GM18868 (cell line): ENCODE results near the gene TMC6.
"Not testable (repeated sequence)": the region's sequence is repeated elsewhere in the genome, so short reads cannot be mapped to it uniquely, and the experiment has no call there.

Experiments
- ATAC-seq: cut with Tn5 transposase; IDR thresholded peaks from one replicate; pipeline ENCODE4 v1.9.1; 2021; ENCODE audit warnings: mild to moderate bottlenecking, moderate library complexity; ENCODE audit not compliant: unreplicated experiment

TMC6 gene

GRCh38 chr17:78125138-78125913, 3.2 kb downstream of the TMC6 start:
- ATAC-seq: no peak

- ATAC-seq: no peak
Observed at GRCh38 chr17:78124836-78125137, 3.8 kb downstream of the TMC6 start.

GRCh38 chr17:78124081-78124835, 4.3 kb downstream of the TMC6 start:
- ATAC-seq: no peak

GRCh38 chr17:78123258-78123929, 5.2 kb downstream of the TMC6 start:
- ATAC-seq: no peak

- ATAC-seq: no peak
Observed at GRCh38 chr17:78122931-78123249, 5.7 kb downstream of the TMC6 start.

GRCh38 chr17:78122216-78122930, 6.2 kb downstream of the TMC6 start:
- ATAC-seq: no peak

- ATAC-seq: no peak
Observed at GRCh38 chr17:78121801-78122215, 6.7 kb downstream of the TMC6 start.

- no peak for ATAC-seq
Observed at GRCh38 chr17:78120971-78121800, 7.4 kb downstream of the TMC6 start.

GRCh38 chr17:78120537-78120936, 8.0 kb downstream of the TMC6 start:
- no peak for ATAC-seq

GRCh38 chr17:78118801-78119241, 9.7 kb downstream of the TMC6 start:
- no peak for ATAC-seq

- ATAC-seq: no peak
Observed at GRCh38 chr17:78117027-78117981, 11.3 kb downstream of the TMC6 start.

GRCh38 chr17:78116411-78116810, 12.1 kb downstream of the TMC6 start:
- ATAC-seq: no peak

- ATAC-seq: not testable (repeated sequence)
Observed at GRCh38 chr17:78115803-78116202, 12.8 kb downstream of the TMC6 start.

- ATAC-seq: no peak
Observed at GRCh38 chr17:78114831-78115723, 13.5 kb downstream of the TMC6 start.

GRCh38 chr17:78113804-78114785, 14.5 kb downstream of the TMC6 start:
- no peak for ATAC-seq

- no peak for ATAC-seq
Observed at GRCh38 chr17:78112518-78113471, 15.8 kb downstream of the TMC6 start.
